C4-2B (cell line): Measurements from ENCODE around the gene CYTH1.

Experiments used
- CTCF ChIP-seq: fragments of 450-650 bp; conservative IDR thresholded peaks from 2 replicates; pipeline ENCODE4 v1.5.1; 2017; ENCODE audit warnings: mild to moderate bottlenecking
- ZFX ChIP-seq: fragments of 450-650 bp; IDR thresholded peaks from 2 replicates; pipeline ENCODE4 v1.6.1; 2017

GRCh38 chr17:78661093-78661770 is 120.8 kb downstream of the CYTH1 start:
- TF ChIP-seq CTCF (no peak), ZFX (no peak)
